ENCODE data around the gene VGF. TPM values are rescaled to one million over a fixed set of nuclear protein-coding genes. Genes with fewer than 3 reads are reported as not detected.

Gene VGF
- total RNA-seq, 1 donor from 2014 or later: not detected

DNA sequence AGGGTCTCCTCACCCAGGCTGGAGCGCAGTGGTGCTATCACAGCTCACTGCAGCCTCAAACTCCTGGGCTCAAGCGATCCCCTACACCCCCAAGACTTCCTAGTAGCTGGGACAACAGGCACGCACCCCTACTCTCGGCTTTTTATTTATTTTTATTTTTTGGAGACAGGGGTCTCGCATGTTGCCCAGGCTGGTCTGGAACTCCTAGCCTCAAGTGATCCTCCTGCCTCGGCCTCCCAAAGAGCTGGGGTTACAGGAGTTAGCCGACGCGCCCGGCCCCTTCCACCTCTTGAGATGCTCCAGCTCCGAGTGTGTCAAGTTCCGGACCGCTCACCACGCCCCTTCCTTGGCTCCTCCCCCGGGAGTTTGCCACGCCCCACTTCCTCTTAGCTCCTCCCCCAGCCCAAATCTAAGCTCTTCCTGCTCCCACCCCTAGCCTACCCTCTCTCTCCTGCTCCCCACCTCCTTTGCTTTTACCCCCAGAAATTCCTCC, 8.4 kb upstream of the VGF start:
- Histone ChIP-seq H3K36me3 (ENCODE audit: control insufficient read depth in 3 of 3, insufficient read depth in 3 of 3, low read length in 3 of 3) (no peaks in the 10 kb centered on the region), H3K9ac (ENCODE audit: low read depth in 1 of 3, low read length in 3 of 3) (no peak overlapping the region), H3K9me3 (ENCODE audit: control insufficient read depth in 3 of 3, low read length in 3 of 3) (no peaks in the 10 kb centered on the region), H3K27me3 (ENCODE audit: control insufficient read depth in 3 of 3, insufficient read depth in 3 of 3, low read length in 3 of 3) (peaks cover 90 to 95% (median 93%) of the 10 kb centered on the region in 3 donors), H3K27ac (ENCODE audit: low read depth, low read length) (no peak overlapping the region), H3K4me1 (ENCODE audit: control insufficient read depth in 3 of 3, insufficient read depth in 3 of 3, low read length in 3 of 3) (peaks cover 19 to 30% (median 27%) of the 10 kb centered on the region in 3 donors), H3K4me3 (ENCODE audit: low read length in 3 of 3) (peak overlapping the region in 1 of 3 donors; percentile 60)

DNA sequence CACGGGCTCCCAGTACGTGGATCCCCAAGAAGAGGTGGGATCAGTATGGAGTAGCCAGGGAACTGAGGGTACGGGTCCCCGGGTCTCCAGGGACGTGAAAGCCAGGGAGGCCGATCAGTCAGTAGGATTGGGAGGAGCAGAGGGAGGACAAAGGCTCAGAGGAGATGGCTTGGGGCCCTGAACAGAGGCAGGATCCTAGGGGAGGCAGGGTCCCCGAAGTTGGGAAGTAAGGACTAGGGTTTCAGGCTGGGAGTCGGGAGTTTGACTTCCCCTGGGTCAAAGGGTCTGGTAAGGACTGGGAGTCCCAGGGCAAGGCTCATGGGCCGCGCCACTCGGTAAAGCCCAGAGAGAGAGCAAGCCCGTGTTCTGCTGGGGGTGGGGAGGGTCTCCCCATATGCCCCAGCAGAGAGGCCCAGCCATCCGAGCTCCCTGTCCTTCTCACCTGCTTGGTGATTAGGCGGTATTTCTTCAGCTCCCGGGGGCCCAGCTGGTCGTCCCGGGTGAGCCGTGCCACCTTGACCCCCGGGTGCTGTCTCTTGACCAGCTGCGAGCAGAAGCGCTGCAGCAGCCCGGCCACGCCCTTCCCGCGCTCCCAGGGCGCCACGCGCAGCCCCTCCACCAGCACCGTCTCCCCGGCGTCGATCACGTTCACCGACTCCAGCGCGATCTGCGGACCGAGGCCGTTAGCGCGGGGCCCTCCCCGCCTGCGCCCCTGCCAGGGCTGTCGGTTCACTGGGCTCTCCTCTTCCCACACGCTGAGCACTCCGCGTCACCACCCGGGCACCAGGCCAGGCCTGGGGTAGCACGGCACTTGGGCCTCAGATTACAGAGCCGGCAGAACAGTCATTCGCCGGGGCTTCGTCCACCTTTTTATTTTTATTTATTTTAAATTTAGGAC, 7.7 kb upstream of the VGF start:
- no peak overlapping the region for H3K27ac ChIP-seq (ENCODE audit: low read depth, low read length)
- no peaks in the 10 kb centered on the region for H3K9me3 ChIP-seq (ENCODE audit: control insufficient read depth in 3 of 3, low read length in 3 of 3)
- H3K27me3 ChIP-seq (ENCODE audit: control insufficient read depth in 3 of 3, insufficient read depth in 3 of 3, low read length in 3 of 3): peaks cover 95 to 97% (median 96%) of the 10 kb centered on the region in 3 donors
- peaks cover 19 to 30% (median 27%) of the 10 kb centered on the region in 3 donors for H3K4me1 ChIP-seq (ENCODE audit: control insufficient read depth in 3 of 3, insufficient read depth in 3 of 3, low read length in 3 of 3)
- H3K9ac ChIP-seq (ENCODE audit: low read depth in 1 of 3, low read length in 3 of 3): peak overlapping the region in 1 of 3 donors; percentile 23
- H3K36me3 ChIP-seq (ENCODE audit: control insufficient read depth in 3 of 3, insufficient read depth in 3 of 3, low read length in 3 of 3): no peaks in the 10 kb centered on the region
- peak overlapping the region in 2 of 3 donors; percentile 41 to 60 for H3K4me3 ChIP-seq (ENCODE audit: low read length in 3 of 3)

DNA sequence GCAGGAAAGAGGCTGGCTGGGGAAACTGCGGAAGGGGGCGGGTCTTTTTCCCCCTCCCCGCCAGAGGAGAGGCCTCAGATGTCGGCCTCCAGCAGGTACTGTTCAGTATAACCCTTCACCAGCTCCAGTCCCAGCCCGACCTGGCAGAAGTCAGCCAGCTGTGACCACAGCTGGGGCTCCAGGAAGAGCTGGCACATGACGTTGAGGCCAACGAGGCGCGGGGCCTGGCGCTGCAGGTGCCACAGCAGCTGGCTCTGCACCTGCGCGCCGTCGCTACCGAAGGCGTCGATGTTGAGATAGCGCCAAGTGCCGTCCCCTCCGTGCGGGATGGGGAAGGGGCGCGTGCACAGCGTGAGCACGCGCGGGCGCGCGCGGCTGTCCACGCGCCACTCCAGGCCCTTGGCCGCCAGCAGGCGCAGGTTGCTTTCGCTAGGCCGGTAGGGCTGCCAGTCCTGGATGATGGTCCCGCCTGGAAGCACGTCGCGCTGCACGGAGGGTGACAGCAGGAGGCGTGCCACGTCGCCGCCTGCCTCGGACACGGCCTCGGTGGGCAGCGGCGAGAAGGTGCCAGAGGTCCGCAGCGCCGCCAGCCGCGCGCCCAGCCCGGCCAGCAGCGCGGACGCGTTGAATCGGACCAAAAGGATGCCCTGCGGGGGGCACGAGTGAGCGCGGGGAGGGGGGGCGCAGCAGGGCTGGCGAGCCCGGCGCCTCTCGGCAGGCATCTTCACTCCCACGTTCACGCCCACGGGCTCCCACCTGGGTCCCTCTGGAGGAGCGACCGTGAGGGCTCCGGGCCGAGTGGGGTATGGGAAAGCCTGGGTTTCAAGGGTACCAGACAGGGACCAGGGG, 6.9 kb upstream of the VGF start:
- Histone ChIP-seq H3K4me3 (ENCODE audit: low read length in 3 of 3) (no peak overlapping the region), H3K36me3 (ENCODE audit: control insufficient read depth in 3 of 3, insufficient read depth in 3 of 3, low read length in 3 of 3) (no peaks in the 10 kb centered on the region), H3K27ac (ENCODE audit: low read depth, low read length) (no peak overlapping the region)

DNA sequence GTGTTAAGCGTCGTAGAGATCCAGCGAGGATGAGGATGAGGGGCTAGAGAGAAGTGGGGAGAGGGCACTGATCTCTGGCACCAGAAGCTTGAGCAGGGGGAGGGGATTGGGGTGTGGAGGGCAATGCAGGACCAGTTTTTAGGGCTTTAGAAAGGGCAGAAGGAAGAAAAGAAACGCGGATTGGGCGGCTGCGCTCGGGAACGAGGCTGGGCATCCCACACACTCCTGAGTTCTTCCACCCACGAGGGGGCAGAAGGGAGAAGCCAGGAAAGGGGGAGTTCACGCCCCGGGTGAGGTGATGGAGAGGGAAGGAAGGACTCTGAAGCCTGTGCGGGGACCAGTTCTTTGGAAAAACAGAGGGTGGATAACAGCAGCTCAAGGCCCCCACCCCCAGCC, 6.1 kb upstream of the VGF start:
- no peak overlapping the region for H3K27ac ChIP-seq (ENCODE audit: low read depth, low read length)

More for the DNA sequence above, 6.9 kb upstream of the VGF start:
- Histone ChIP-seq H3K4me1 (ENCODE audit: control insufficient read depth in 3 of 3, insufficient read depth in 3 of 3, low read length in 3 of 3) (peaks cover 19 to 30% (median 27%) of the 10 kb centered on the region in 3 donors), H3K9ac (ENCODE audit: low read depth in 1 of 3, low read length in 3 of 3) (no peak overlapping the region), H3K9me3 (ENCODE audit: control insufficient read depth in 3 of 3, low read length in 3 of 3) (no peaks in the 10 kb centered on the region), H3K27me3 (ENCODE audit: control insufficient read depth in 3 of 3, insufficient read depth in 3 of 3, low read length in 3 of 3) (peaks cover 93 to 97% (median 94%) of the 10 kb centered on the region in 3 donors)

DNA sequence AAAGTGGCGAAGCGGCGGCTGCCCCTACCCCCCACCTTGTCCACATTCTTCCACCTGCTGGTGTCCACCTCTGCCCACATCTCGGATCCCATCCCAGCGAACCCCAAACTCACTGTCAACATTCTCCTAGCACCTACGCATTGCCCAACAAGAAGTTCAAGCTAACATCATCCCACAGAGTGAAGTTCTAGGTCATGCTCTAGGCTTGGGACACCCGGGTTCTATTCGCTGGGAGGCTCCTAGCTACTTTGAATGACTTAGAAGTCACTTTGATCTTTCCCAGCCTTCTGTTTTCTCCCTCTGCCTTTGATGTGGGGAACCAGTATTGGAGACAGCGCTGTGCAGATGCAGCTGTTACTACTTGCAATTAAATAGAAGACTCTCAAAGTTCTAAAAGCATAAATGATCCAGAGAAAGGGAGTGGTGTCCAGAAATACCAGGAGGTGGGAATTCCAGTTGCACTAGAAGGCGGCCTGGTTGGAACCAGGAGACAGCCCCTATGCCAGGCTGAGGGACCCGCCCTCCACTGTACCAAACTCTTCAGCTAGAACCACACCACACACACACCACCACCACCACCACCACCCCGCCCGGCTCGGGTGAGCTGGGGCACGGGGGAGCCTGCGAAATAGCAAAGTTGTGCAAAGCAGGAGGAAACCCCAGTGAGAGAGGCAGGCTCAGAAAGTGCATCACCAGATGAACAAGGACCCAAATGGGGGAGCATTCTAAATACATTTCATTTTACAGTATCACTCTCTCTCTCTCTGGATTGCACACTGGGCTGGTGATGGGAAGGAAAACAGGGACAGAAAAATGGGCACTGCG, 5.5 kb upstream of the VGF start:
- Histone ChIP-seq H3K9me3 (ENCODE audit: control insufficient read depth in 3 of 3, low read length in 3 of 3) (no peaks in the 10 kb centered on the region), H3K27me3 (ENCODE audit: control insufficient read depth in 3 of 3, insufficient read depth in 3 of 3, low read length in 3 of 3) (peaks cover 90 to 97% (median 91%) of the 10 kb centered on the region in 3 donors), H3K27ac (ENCODE audit: low read depth, low read length) (no peak overlapping the region), H3K4me3 (ENCODE audit: low read length in 3 of 3) (no peak overlapping the region), H3K9ac (ENCODE audit: low read depth in 1 of 3, low read length in 3 of 3) (no peak overlapping the region), H3K36me3 (ENCODE audit: control insufficient read depth in 3 of 3, insufficient read depth in 3 of 3, low read length in 3 of 3) (no peaks in the 10 kb centered on the region), H3K4me1 (ENCODE audit: control insufficient read depth in 3 of 3, insufficient read depth in 3 of 3, low read length in 3 of 3) (peaks cover 19 to 33% (median 30%) of the 10 kb centered on the region in 3 donors)

More for the DNA sequence above, 6.1 kb upstream of the VGF start:
- H3K36me3 ChIP-seq (ENCODE audit: control insufficient read depth in 3 of 3, insufficient read depth in 3 of 3, low read length in 3 of 3): no peaks in the 10 kb centered on the region
- H3K9ac ChIP-seq (ENCODE audit: low read depth in 1 of 3, low read length in 3 of 3): no peak overlapping the region
- peaks cover 19 to 30% (median 27%) of the 10 kb centered on the region in 3 donors for H3K4me1 ChIP-seq (ENCODE audit: control insufficient read depth in 3 of 3, insufficient read depth in 3 of 3, low read length in 3 of 3)
- peaks cover 91 to 95% (median 92%) of the 10 kb centered on the region in 3 donors for H3K27me3 ChIP-seq (ENCODE audit: control insufficient read depth in 3 of 3, insufficient read depth in 3 of 3, low read length in 3 of 3)
- no peaks in the 10 kb centered on the region for H3K9me3 ChIP-seq (ENCODE audit: control insufficient read depth in 3 of 3, low read length in 3 of 3)
- no peak overlapping the region for H3K4me3 ChIP-seq (ENCODE audit: low read length in 3 of 3)

DNA sequence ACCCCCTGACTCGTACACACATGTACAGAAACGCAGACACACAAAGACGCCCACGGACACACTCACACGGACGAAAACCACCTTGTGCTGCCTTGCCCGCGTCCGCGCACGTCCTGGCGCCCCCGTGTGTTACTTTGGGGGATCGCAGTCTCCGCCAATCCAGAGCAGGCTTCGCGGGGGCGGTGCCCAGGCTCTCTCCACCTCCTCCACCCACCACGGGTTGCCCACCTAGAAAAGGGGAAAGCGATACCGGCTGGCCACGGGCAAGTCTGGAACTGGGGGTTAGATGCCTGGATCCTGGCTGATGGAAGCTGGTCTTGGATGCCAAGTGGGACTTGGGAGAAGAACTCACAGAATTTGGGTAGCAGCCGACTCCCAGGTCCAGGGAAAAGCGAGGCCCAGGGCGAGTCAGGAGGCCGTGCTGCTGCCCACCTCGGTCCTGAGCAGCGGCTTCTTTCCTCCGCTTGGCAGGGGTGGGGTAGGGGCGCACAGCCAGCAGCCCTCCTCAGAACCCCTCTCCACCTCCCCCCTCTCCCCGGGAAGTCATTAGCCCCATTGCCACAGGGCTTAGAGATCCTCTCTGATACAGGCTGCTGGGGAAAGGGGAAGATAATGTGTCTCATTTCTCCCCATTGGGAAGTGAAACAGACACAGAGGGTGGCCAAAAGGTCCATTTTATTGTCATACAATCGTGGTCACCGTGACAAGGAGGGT, 4.6 kb upstream of the VGF start:
- peaks cover 21 to 40% (median 33%) of the 10 kb centered on the region in 3 donors for H3K4me1 ChIP-seq (ENCODE audit: control insufficient read depth in 3 of 3, insufficient read depth in 3 of 3, low read length in 3 of 3)

DNA sequence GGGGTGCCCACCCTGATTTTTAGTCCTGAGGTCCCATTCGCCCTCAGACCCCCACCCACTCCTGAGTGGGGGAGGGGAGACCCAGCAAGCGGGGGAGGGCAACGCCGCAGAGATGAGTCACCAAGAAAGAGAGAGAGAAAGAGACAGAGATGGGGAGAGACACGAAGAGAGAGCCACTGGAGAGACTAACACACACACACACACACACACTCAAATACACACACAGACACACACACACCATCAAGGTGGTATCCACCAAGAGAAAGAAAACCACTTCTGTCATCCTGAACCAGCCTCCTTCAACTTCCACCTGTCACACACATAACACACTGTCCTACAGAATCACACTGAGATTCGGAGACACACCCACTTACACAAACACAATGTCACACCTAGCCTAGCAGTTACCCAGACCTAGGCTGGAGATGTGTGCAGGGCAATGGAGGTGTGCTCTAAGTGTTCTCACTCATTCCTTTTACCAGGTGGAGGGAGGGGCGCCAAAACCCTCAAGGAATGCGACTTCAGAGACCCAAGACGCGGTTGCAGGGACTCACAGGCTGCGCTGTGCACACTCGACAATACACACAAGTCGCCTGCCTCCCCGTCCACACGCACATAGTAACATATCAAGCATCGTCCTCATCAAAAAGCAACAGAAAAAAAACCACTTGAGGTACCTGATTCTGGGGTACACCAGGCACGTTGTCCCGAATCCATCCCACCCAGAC, 3.9 kb upstream of the VGF start:
- Histone ChIP-seq H3K27me3 (ENCODE audit: control insufficient read depth in 3 of 3, insufficient read depth in 3 of 3, low read length in 3 of 3) (peaks cover 91 to 97% (median 93%) of the 10 kb centered on the region in 3 donors), H3K9ac (ENCODE audit: low read depth in 1 of 3, low read length in 3 of 3) (no peak overlapping the region), H3K4me1 (ENCODE audit: control insufficient read depth in 3 of 3, insufficient read depth in 3 of 3, low read length in 3 of 3) (peaks cover 27 to 45% (median 31%) of the 10 kb centered on the region in 3 donors), H3K9me3 (ENCODE audit: control insufficient read depth in 3 of 3, low read length in 3 of 3) (no peaks in the 10 kb centered on the region), H3K4me3 (ENCODE audit: low read length in 3 of 3) (no peak overlapping the region), H3K36me3 (ENCODE audit: control insufficient read depth in 3 of 3, insufficient read depth in 3 of 3, low read length in 3 of 3) (no peaks in the 10 kb centered on the region), H3K27ac (ENCODE audit: low read depth, low read length) (no peak overlapping the region)

More for the DNA sequence above, 4.6 kb upstream of the VGF start:
- Histone ChIP-seq H3K4me3 (ENCODE audit: low read length in 3 of 3) (no peak overlapping the region), H3K27ac (ENCODE audit: low read depth, low read length) (no peak overlapping the region), H3K27me3 (ENCODE audit: control insufficient read depth in 3 of 3, insufficient read depth in 3 of 3, low read length in 3 of 3) (peaks cover 90 to 96% (median 90%) of the 10 kb centered on the region in 3 donors), H3K9me3 (ENCODE audit: control insufficient read depth in 3 of 3, low read length in 3 of 3) (no peaks in the 10 kb centered on the region), H3K9ac (ENCODE audit: low read depth in 1 of 3, low read length in 3 of 3) (no peak overlapping the region), H3K36me3 (ENCODE audit: control insufficient read depth in 3 of 3, insufficient read depth in 3 of 3, low read length in 3 of 3) (no peaks in the 10 kb centered on the region)

DNA sequence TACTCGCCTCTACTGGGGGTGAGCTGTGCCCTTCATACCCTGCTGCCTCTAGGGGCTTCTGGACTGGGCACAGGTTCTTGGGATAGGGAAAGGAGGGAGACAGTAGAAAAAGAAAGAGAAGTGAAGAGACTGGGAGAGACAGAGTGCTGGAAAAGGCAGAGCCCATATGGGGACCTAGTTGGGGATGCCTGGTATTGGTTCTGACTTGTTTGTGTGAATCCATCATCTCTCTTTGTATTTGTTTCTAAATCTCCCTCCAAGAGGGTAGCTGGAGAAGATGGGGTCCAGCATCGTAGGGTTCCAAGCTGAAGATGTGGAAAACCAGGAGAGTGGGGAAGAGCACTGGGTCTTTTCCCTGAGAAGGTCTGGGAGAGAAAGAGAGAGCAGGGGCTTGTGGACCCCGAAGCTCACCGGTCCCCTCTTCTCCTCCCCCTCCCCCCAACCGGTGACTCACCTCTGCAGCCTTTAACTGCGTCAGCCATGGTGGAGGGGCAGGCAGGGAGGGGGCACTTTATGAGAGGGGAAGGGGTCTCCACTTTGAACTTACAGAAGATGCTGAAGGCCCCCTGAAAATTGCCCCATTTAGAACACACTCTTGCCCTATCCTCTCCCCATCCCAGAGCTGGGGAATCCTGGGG, 3.2 kb upstream of the VGF start:
- no peak overlapping the region for H3K4me3 ChIP-seq (ENCODE audit: low read length in 3 of 3)
- H3K27ac ChIP-seq (ENCODE audit: low read depth, low read length): no peak overlapping the region
- peaks cover 25 to 48% (median 32%) of the 10 kb centered on the region in 3 donors for H3K4me1 ChIP-seq (ENCODE audit: control insufficient read depth in 3 of 3, insufficient read depth in 3 of 3, low read length in 3 of 3)
- no peaks in the 10 kb centered on the region for H3K9me3 ChIP-seq (ENCODE audit: control insufficient read depth in 3 of 3, low read length in 3 of 3)
- no peaks in the 10 kb centered on the region for H3K36me3 ChIP-seq (ENCODE audit: control insufficient read depth in 3 of 3, insufficient read depth in 3 of 3, low read length in 3 of 3)
- peaks cover 88 to 96% (median 93%) of the 10 kb centered on the region in 3 donors for H3K27me3 ChIP-seq (ENCODE audit: control insufficient read depth in 3 of 3, insufficient read depth in 3 of 3, low read length in 3 of 3)
- H3K9ac ChIP-seq (ENCODE audit: low read depth in 1 of 3, low read length in 3 of 3): no peak overlapping the region
